Kidney epithelial cell (primary cell): ENCODE data around the gene HCCS. TPM values are rescaled to one million over a fixed set of nuclear protein-coding genes. Genes with fewer than 3 reads are reported as not detected.

Experiments
- DNase-seq: peaks from one replicate; pipeline ENCODE4 v3.0.0-alpha.2; 2010; ENCODE audit warnings: low read depth
- H3K27me3 ChIP-seq: 2 replicates; pipeline ENCODE4 v1.6.0; 2011; ENCODE audit warnings: low read length; ENCODE audit not compliant: control insufficient read depth, insufficient read depth
- H3K36me3 ChIP-seq: 2 replicates; pipeline ENCODE4 v1.5.1; 2011; ENCODE audit warnings: low read length; ENCODE audit not compliant: control insufficient read depth, insufficient read depth
- H3K4me3 ChIP-seq: 2 replicates; pipeline ENCODE4 v1.5.1; 2011; ENCODE audit warnings: low read depth, mild to moderate bottlenecking, control low read depth, low read length
- CTCF ChIP-seq: IDR thresholded peaks from 2 replicates; pipeline ENCODE4 v1.5.1; 2011; ENCODE audit warnings: mild to moderate bottlenecking, moderate library complexity, low read length, control low read depth, inconsistent platforms; ENCODE audit not compliant: insufficient read depth, poor library complexity, severe bottlenecking
- total RNA-seq: library from RNA; depleted of rRNA; stranded (reverse); fragments of >200 nt; gene quantifications from 2 replicates; pipeline ENCODE4 v1.2.3, GENCODE V29; 2015

Gene HCCS
- total RNA-seq, 1 donor from 2014 or later = 16.6 TPM

- H3K27me3 ChIP-seq = no peaks in the 10 kb centered on the region
- DNase-seq = no peak
- TF ChIP-seq CTCF = no peak
- no peak overlapping the region for H3K4me3 ChIP-seq
- H3K36me3 ChIP-seq = no peaks in the 10 kb centered on the region
Observed at GRCh38 chrX:11148401-11148800, 37.3 kb downstream of the HCCS start.

DNA sequence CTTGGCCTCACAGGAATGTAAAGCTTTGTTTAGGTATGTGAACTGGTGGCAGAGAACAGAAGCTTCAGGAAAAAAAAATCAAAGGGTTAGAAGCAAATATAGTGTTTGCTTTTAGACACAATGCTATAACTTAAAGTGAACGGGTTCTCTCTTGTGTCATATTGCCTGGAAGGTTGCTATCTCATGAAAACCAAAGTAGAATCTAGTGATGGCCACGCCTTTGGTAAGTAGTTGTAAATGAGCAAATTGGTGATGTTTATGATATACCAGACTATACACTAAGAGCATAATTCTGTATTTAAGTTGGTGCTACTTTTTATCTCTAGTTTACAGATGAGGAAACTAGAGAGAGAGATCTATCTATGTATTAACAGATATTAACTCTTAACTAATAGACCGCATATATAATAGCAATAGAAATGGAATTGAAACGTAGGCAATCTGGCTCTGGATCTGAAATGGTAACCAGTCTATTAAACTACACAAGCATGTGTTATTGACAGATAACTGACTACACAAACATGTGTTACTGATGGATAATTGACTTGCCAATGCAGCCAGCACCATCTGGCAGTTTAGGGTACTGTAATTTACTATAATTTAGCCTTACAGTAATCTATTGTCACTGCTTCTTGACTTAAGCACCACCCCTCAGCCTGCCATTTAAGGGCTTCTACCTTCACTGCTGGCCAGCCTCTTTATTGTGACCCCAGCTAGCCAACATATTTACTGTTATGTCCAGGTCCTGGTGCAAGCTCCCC lies 40.8 kb downstream of the HCCS start:
- TF ChIP-seq CTCF = no peak
- Histone ChIP-seq H3K4me3 (no peak overlapping the region), H3K27me3 (no peaks in the 10 kb centered on the region), H3K36me3 (no peaks in the 10 kb centered on the region)
- DNase-seq = no peak

GRCh38 chrX:11159149-11159548 lies 48.0 kb downstream of the HCCS start:
- Histone ChIP-seq H3K27me3 (no peaks in the 10 kb centered on the region), H3K36me3 (no peaks in the 10 kb centered on the region), H3K4me3 (no peak overlapping the region)
- no peak for TF ChIP-seq CTCF
- DNase-seq = no peak

GRCh38 chrX:11164433-11164832 lies 53.3 kb downstream of the HCCS start:
- H3K27me3 ChIP-seq = no peaks in the 10 kb centered on the region
- no peak for DNase-seq
- H3K4me3 ChIP-seq = no peak overlapping the region
- TF ChIP-seq CTCF = no peak
- no peaks in the 10 kb centered on the region for H3K36me3 ChIP-seq

DNA sequence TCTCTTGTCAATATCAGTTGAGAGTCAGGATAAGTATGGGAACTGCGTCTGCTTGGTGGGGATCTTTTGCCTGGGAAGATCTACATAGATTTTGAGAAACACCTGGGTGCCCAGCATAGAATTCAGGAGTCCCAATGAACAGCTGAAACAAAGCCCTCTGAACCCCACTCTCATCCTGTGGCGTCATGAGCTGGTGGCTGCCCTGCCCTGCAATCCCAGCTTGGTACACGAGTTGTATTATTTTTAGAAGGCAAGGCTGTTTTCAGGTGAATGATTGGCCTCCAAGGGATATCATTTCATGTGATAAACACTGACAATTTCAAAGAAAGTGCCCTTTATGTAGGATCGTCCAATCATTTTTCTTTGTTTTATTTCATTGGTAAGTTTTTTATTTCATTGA lies 60.8 kb downstream of the HCCS start:
- no peaks in the 10 kb centered on the region for H3K36me3 ChIP-seq
- DNase-seq = no peak
- H3K27me3 ChIP-seq = no peaks in the 10 kb centered on the region
- no peak overlapping the region for H3K4me3 ChIP-seq
- no peak for TF ChIP-seq CTCF

GRCh38 chrX:11172415-11172814 lies 61.3 kb downstream of the HCCS start:
- TF ChIP-seq CTCF = no peak
- no peak overlapping the region for H3K4me3 ChIP-seq
- no peaks in the 10 kb centered on the region for H3K36me3 ChIP-seq
- DNase-seq = no peak
- no peaks in the 10 kb centered on the region for H3K27me3 ChIP-seq

Other genes starting within 250 kb of the HCCS start
- not detected in 2 replicates for gene AMELX, start 182.1 kb downstream of the HCCS start, total RNA-seq